Thyroid gland (tissue), 4 donors: ENCODE results near the gene TENT4A.

Experiments
- POLR2A ChIP-seq, 2 donors: fragments of 450-650 bp; IDR thresholded peaks; one replicate each; pipeline ENCODE4 v1.6.1; 2017; ENCODE audit warnings: antibody characterized with exemption in 2 of 2, mild to moderate bottlenecking in 2 of 2, moderate library complexity in 1 of 2
- TF ChIP-seq, protein P1 (sequence below), 6 experiments: fragments of 200-600 bp in 3 of 6; fragments of 450-650 bp in 3 of 6; sonication (generic) in 3 of 6; IDR thresholded peaks; one replicate each; pipeline ENCODE4 v1.5.1; 2016 to 2019; ENCODE audit warnings: antibody characterized with exemption in 6 of 6, mild to moderate bottlenecking in 2 of 6, inconsistent platforms in 1 of 6, moderate library complexity in 1 of 6

- no peak for TF ChIP-seq POLR2A (IDR thresholded peaks at IDR 0.05)
- TF ChIP-seq, protein P1, sequence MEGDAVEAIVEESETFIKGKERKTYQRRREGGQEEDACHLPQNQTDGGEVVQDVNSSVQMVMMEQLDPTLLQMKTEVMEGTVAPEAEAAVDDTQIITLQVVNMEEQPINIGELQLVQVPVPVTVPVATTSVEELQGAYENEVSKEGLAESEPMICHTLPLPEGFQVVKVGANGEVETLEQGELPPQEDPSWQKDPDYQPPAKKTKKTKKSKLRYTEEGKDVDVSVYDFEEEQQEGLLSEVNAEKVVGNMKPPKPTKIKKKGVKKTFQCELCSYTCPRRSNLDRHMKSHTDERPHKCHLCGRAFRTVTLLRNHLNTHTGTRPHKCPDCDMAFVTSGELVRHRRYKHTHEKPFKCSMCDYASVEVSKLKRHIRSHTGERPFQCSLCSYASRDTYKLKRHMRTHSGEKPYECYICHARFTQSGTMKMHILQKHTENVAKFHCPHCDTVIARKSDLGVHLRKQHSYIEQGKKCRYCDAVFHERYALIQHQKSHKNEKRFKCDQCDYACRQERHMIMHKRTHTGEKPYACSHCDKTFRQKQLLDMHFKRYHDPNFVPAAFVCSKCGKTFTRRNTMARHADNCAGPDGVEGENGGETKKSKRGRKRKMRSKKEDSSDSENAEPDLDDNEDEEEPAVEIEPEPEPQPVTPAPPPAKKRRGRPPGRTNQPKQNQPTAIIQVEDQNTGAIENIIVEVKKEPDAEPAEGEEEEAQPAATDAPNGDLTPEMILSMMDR (IDR thresholded peaks at IDR 0.05): no peak
These were observed 39.3 kb upstream of the TENT4A start for GRCh38 chr5:6673963-6674362.
